DND-41 (cell line): ENCODE data around the gene FRK.

Experiments
- ATAC-seq: fragments of 200-7000 bp; cut with Tn5 transposase; 3 replicates; pipeline ENCODE4 v1.9.1; 2021; ENCODE audit warnings: low read depth; ENCODE audit not compliant: insufficient read depth
- DNase-seq: peaks from one replicate; pipeline ENCODE4 v3.0.0-alpha.2; 2020
- H2AFZ ChIP-seq: 2 replicates; pipeline ENCODE4 v1.6.0; 2012; ENCODE audit warnings: low read depth, low read length
- H3K27ac ChIP-seq: 2 replicates; pipeline ENCODE4 v1.5.1; 2012; ENCODE audit warnings: low read length, inconsistent platforms
- H3K27me3 ChIP-seq: fragments of 200-600 bp; sonication (generic); 2 replicates; pipeline ENCODE4 v1.6.0; 2012; ENCODE audit warnings: low read length, mild to moderate bottlenecking, inconsistent platforms; ENCODE audit not compliant: insufficient read depth, poor library complexity
- H3K36me3 ChIP-seq: 2 replicates; pipeline ENCODE4 v1.5.1; 2012; ENCODE audit warnings: low read length, inconsistent platforms; ENCODE audit not compliant: insufficient read depth
- H3K4me1 ChIP-seq: 2 replicates; pipeline ENCODE4 v1.5.1; 2012; ENCODE audit warnings: mild to moderate bottlenecking, low read length; ENCODE audit not compliant: insufficient read depth
- H3K4me2 ChIP-seq: 2 replicates; pipeline ENCODE4 v1.6.0; 2012; ENCODE audit warnings: mild to moderate bottlenecking, moderate library complexity, low read length, inconsistent platforms; ENCODE audit not compliant: insufficient read depth
- H3K4me3 ChIP-seq, 2 experiments: fragments of 200-600 bp in 1 of 2; shearing (Covaris generic) in 1 of 2; 2 replicates each; pipeline ENCODE4 v1.5.1; 2012 to 2016; ENCODE audit warnings: inconsistent platforms in 2 of 2, low read length in 2 of 2, mild to moderate bottlenecking in 2 of 2, low read depth in 1 of 2, moderate library complexity in 1 of 2
- H3K79me2 ChIP-seq: 2 replicates; pipeline ENCODE4 v1.6.0; 2012; ENCODE audit warnings: low read length, inconsistent platforms; ENCODE audit not compliant: insufficient read depth
- H3K9ac ChIP-seq: 2 replicates; pipeline ENCODE4 v1.6.0; 2012; ENCODE audit warnings: low read depth, mild to moderate bottlenecking, inconsistent platforms, low read length, moderate library complexity
- H3K9me3 ChIP-seq: 2 replicates; pipeline ENCODE4 v1.5.1; 2012; ENCODE audit warnings: low read length, moderate library complexity, mild to moderate bottlenecking, inconsistent platforms; ENCODE audit not compliant: insufficient read depth, severe bottlenecking
- H4K20me1 ChIP-seq: 2 replicates; pipeline ENCODE4 v1.6.0; 2012; ENCODE audit warnings: low read length; ENCODE audit not compliant: insufficient read depth
- EZH2 ChIP-seq: IDR thresholded peaks from 3 replicates; pipeline ENCODE4 v1.6.1; 2012; ENCODE audit warnings: borderline replicate concordance, low read depth, mild to moderate bottlenecking, moderate library complexity, low read length, inconsistent platforms; ENCODE audit not compliant: severe bottlenecking
- TF ChIP-seq, protein P1 (sequence below): IDR thresholded peaks from 2 replicates; pipeline ENCODE4 v1.5.1; 2012; ENCODE audit warnings: borderline replicate concordance, low read length, moderate library complexity, mild to moderate bottlenecking; ENCODE audit not compliant: poor library complexity, severe bottlenecking; ENCODE audit errors: extremely low read depth

Gene FRK

DNA sequence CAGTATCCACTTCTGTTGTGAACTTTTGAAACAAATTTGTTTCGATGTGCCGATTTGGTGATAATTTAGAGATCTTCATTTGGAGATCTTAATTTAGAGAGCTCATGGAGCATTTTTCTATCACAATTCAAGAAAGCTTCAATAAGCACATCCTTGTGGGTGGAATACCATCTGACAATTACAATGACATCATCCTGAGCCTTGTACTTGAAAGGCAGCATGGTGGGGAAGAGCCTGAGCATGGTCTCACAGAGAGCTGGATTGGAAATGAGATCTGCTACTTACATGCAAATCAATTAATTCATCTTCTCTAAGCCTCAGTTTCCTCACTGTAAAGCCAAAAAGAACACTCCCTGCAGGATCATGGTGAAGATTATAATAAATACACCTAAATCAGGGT, 75.9 kb downstream of the FRK start:
- Histone ChIP-seq H3K9ac (no peak overlapping the region), H3K4me2 (no peak overlapping the region), H4K20me1 (no peaks in the 10 kb centered on the region), H3K27me3 (no peaks in the 10 kb centered on the region), H3K4me3 (no peak overlapping the region), H3K36me3 (no peaks in the 10 kb centered on the region), H3K27ac (no peak overlapping the region), H2AFZ (no peak overlapping the region), H3K4me1 (no peaks in the 10 kb centered on the region), H3K9me3 (no peaks in the 10 kb centered on the region), H3K79me2 (no peaks in the 10 kb centered on the region)
- TF ChIP-seq, protein P1, sequence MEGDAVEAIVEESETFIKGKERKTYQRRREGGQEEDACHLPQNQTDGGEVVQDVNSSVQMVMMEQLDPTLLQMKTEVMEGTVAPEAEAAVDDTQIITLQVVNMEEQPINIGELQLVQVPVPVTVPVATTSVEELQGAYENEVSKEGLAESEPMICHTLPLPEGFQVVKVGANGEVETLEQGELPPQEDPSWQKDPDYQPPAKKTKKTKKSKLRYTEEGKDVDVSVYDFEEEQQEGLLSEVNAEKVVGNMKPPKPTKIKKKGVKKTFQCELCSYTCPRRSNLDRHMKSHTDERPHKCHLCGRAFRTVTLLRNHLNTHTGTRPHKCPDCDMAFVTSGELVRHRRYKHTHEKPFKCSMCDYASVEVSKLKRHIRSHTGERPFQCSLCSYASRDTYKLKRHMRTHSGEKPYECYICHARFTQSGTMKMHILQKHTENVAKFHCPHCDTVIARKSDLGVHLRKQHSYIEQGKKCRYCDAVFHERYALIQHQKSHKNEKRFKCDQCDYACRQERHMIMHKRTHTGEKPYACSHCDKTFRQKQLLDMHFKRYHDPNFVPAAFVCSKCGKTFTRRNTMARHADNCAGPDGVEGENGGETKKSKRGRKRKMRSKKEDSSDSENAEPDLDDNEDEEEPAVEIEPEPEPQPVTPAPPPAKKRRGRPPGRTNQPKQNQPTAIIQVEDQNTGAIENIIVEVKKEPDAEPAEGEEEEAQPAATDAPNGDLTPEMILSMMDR, result no peak
- no peak for TF ChIP-seq EZH2
- DNase-seq (no peak), ATAC-seq (no peak)

DNA sequence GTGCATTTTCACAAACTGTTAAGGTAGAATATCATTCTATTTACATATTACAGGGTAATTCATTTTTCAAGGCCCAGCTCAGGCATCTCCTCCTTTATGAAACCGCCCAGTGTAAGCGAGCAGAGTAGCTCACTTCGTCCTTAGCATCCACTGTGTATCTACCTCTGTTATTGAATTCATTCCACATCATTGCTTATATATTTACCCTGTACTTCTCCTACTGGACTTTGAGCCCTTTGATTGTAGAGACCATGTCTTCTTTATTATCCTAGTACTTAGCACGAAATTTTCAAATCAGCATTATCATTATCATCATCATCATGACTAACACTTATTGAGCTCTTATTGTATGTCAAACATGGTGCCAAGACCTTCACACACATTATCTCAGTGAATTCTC, 76.7 kb downstream of the FRK start:
- ATAC-seq (no peak), DNase-seq (no peak)
- Histone ChIP-seq H3K79me2 (no peaks in the 10 kb centered on the region), H3K4me3 (no peak overlapping the region), H3K9me3 (no peaks in the 10 kb centered on the region), H3K27ac (no peak overlapping the region), H3K4me2 (no peak overlapping the region), H3K4me1 (no peaks in the 10 kb centered on the region), H4K20me1 (no peaks in the 10 kb centered on the region), H3K36me3 (no peaks in the 10 kb centered on the region), H3K27me3 (no peaks in the 10 kb centered on the region), H2AFZ (no peak overlapping the region), H3K9ac (no peak overlapping the region)
- no peak for TF ChIP-seq EZH2
- TF ChIP-seq, protein P1, result no peak

DNA sequence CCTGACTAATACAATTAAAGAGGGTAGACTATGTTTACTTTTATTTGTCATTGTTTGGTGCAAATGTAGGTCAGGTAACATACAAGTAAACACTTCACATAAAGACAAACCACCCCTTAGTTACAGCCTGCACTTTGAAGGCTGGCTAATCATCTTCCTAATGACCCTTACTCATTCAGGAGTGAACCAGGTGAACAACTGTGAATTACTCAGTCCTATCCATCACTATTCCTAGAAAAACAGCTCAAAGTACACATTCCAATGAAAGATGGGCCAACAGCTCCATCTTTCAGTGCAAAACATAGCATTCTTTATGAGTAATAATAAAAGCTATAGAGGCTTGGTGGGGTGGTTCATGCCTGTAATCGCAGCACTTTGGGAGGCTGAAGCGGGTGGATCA, 78.2 kb downstream of the FRK start:
- H3K4me3 ChIP-seq, result no peak overlapping the region
- H2AFZ ChIP-seq, result no peak overlapping the region
- no peaks in the 10 kb centered on the region for H3K4me1 ChIP-seq
- H3K9ac ChIP-seq, result no peak overlapping the region
- TF ChIP-seq, protein P1, result no peak
- TF ChIP-seq EZH2, result no peak
- no peak overlapping the region for H3K27ac ChIP-seq
- DNase-seq, result no peak
- H4K20me1 ChIP-seq, result no peaks in the 10 kb centered on the region
- no peaks in the 10 kb centered on the region for H3K9me3 ChIP-seq
- no peak overlapping the region for H3K4me2 ChIP-seq
- no peaks in the 10 kb centered on the region for H3K36me3 ChIP-seq
- H3K27me3 ChIP-seq, result no peaks in the 10 kb centered on the region
- H3K79me2 ChIP-seq, result no peaks in the 10 kb centered on the region
- no peak for ATAC-seq

DNA sequence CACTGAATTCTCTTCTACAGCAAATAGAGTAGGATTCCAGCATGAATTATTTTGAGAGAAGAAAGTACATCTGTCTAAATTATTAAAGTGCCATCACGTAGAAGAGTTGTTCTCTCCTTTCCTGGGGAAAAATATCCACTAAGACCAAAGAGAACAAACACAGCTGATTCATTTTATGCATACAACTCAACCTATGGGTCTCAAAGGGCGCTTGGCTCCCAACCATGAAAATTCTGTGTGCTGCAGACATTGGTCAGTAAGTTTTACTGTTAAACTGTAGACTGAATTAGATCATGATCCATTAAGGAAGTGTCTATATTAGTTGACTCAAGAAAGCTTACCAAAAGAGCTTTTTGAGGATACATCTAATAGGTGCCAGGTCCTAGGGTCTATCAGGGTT, 83.5 kb downstream of the FRK start:
- DNase-seq (no peak), ATAC-seq (no peak)
- Histone ChIP-seq H3K27me3 (no peaks in the 10 kb centered on the region), H3K27ac (no peak overlapping the region), H3K9ac (no peak overlapping the region), H3K4me2 (no peak overlapping the region), H3K79me2 (no peaks in the 10 kb centered on the region), H4K20me1 (no peaks in the 10 kb centered on the region), H3K9me3 (no peaks in the 10 kb centered on the region), H3K4me3 (no peak overlapping the region), H2AFZ (no peak overlapping the region), H3K36me3 (no peaks in the 10 kb centered on the region), H3K4me1 (no peaks in the 10 kb centered on the region)
- no peak for TF ChIP-seq EZH2
- TF ChIP-seq, protein P1, result no peak
